HCT116 (cell line): Measurements from ENCODE around the gene NOS2. TPM values are rescaled to one million over a fixed set of nuclear protein-coding genes. Genes with fewer than 3 reads are reported as not detected.

Experiments
- ATAC-seq: fragments of 200-7000 bp; cut with Tn5 transposase; 2 replicates; pipeline ENCODE4 v1.9.1; 2020; ENCODE audit warnings: mild to moderate bottlenecking, moderate library complexity
- BruUV-seq: library from RNA; stranded (reverse); fragments of 400-500 nt; replicated peaks from 2 replicates; lab custom pipeline; 2021; lab: Mats Ljungman, UMichigan
- CTCF ChIA-PET: fragments of 300-600 bp; sonication (Branson Sonifier 250); formaldehyde crosslinking; loops from one replicate; lab custom pipeline; 2021; ENCODE audit warnings: antibody characterized with exemption; lab: Charles Lee
- POLR2A ChIA-PET: fragments of 300-600, 350-600 bp; sonication (Branson Sonifier 250); formaldehyde crosslinking; loops from one replicate; lab custom pipeline; 2021; ENCODE audit warnings: antibody characterized with exemption; lab: Charles Lee
- RAD21 ChIA-PET, 2 experiments: fragments of 300-600 bp; sonication (Branson Sonifier 250); formaldehyde crosslinking; loops; one replicate each; lab custom pipeline; 2023; ENCODE audit warnings: low total read pairs in 2 of 2; ENCODE audit not compliant: uncharacterized antibody in 2 of 2, unreplicated experiment in 2 of 2, low non-redundant PET in 1 of 2; lab: Charles Lee
- DNase-seq: peaks from one replicate; pipeline ENCODE4 v3.0.0-alpha.2; 2010; ENCODE audit warnings: low read depth, low spot score
- H2AFZ ChIP-seq: fragments of 200-600 bp; shearing (Covaris generic), sonication (generic); 2 replicates; pipeline ENCODE4 v1.6.1; 2017; ENCODE audit warnings: low read depth, mixed run types, mixed read lengths, antibody characterized with exemption, low read length; ENCODE audit not compliant: poor library complexity, severe bottlenecking
- H3K27ac ChIP-seq: 2 replicates; pipeline ENCODE4 v1.5.1; 2012; ENCODE audit warnings: low read depth, low read length
- H3K27me3 ChIP-seq: fragments of 200-600 bp; sonication (generic); 2 replicates; pipeline ENCODE4 v1.6.1; 2016; ENCODE audit warnings: mixed run types, low read length, mixed read lengths; ENCODE audit not compliant: insufficient read depth
- H3K36me3 ChIP-seq, 2 experiments: fragments of 200-500 bp in 1 of 2; fragments of 200-600 bp in 1 of 2; sonication (Bioruptor generic) in 1 of 2; sonication (generic) in 1 of 2; 2 replicates each; pipeline versions ENCODE4 v1.5.1 to v1.6.1; 2014 to 2016; ENCODE audit warnings: low read length in 2 of 2, inconsistent platforms in 1 of 2, mixed read lengths in 1 of 2, mixed run types in 1 of 2; ENCODE audit not compliant: insufficient read depth in 2 of 2, control insufficient read depth in 1 of 2
- H3K4me1 ChIP-seq, 2 experiments: fragments of 200-600 bp in 1 of 2; sonication (generic) in 1 of 2; 2 replicates each; pipeline versions ENCODE4 v1.5.1 to v1.6.1; 2012 to 2017; ENCODE audit warnings: low read length in 2 of 2, inconsistent platforms in 1 of 2, mild to moderate bottlenecking in 1 of 2, mixed read lengths in 1 of 2, mixed run types in 1 of 2, moderate library complexity in 1 of 2; ENCODE audit not compliant: insufficient read depth in 2 of 2, control insufficient read depth in 1 of 2
- H3K4me2 ChIP-seq: fragments of 200-600 bp; sonication (generic); 2 replicates; pipeline ENCODE4 v1.6.1; 2017; ENCODE audit warnings: mixed run types, low read length, mixed read lengths
- H3K4me3 ChIP-seq, 2 experiments: fragments of 200-600 bp in 1 of 2; sonication (generic) in 1 of 2; replicated peaks in 1 of 2; 2 replicates each; pipeline ENCODE4 v1.5.1; 2011 to 2016; ENCODE audit warnings: low read length in 2 of 2, control low read depth in 1 of 2, low read depth in 1 of 2, mild to moderate bottlenecking in 1 of 2, mixed read lengths in 1 of 2, mixed run types in 1 of 2
- H3K79me2 ChIP-seq: fragments of 200-600 bp; sonication (generic); 2 replicates; pipeline ENCODE4 v1.6.1; 2017; ENCODE audit warnings: mild to moderate bottlenecking, mixed run types, low read length, moderate library complexity, mixed read lengths; ENCODE audit not compliant: insufficient read depth
- H3K9ac ChIP-seq: fragments of 200-600 bp; sonication (generic); 2 replicates; pipeline ENCODE4 v1.6.1; 2016; ENCODE audit warnings: low read length, mixed read lengths
- H3K9me2 ChIP-seq: fragments of 200-600 bp; sonication (generic), shearing (Covaris generic); 2 replicates; pipeline ENCODE4 v1.6.1; 2017; ENCODE audit warnings: mixed run types, mild to moderate bottlenecking, moderate library complexity; ENCODE audit not compliant: insufficient read depth
- H3K9me3 ChIP-seq, 2 experiments: fragments of 200-500 bp in 1 of 2; fragments of 200-600 bp in 1 of 2; sonication (Bioruptor generic) in 1 of 2; sonication (generic) in 1 of 2; 2 replicates each; pipeline ENCODE4 v1.6.1; 2014 to 2017; ENCODE audit warnings: low read length in 2 of 2, mixed read lengths in 2 of 2, inconsistent platforms in 1 of 2, low read depth in 1 of 2, mild to moderate bottlenecking in 1 of 2, mixed run types in 1 of 2, moderate library complexity in 1 of 2; ENCODE audit not compliant: control insufficient read depth in 1 of 2, insufficient read depth in 1 of 2
- H4K20me1 ChIP-seq: fragments of 200-600 bp; sonication (generic), shearing (Covaris generic); 2 replicates; pipeline ENCODE4 v1.6.1; 2017; ENCODE audit warnings: mixed run types, mild to moderate bottlenecking, moderate library complexity; ENCODE audit not compliant: insufficient read depth
- ATF3 ChIP-seq: IDR thresholded peaks from 2 replicates; pipeline ENCODE4 v1.6.1; 2012
- CBX3 ChIP-seq: IDR thresholded peaks from 2 replicates; pipeline ENCODE4 v1.6.1; 2012; ENCODE audit warnings: low read depth
- MAX ChIP-seq: IDR thresholded peaks from 2 replicates; pipeline ENCODE4 v1.6.1; 2012
- POLR2AphosphoS5 ChIP-seq: IDR thresholded peaks from 2 replicates; pipeline ENCODE4 v1.6.1; 2011; ENCODE audit warnings: mild to moderate bottlenecking, low read depth, low read length, moderate library complexity
- SIN3A ChIP-seq: IDR thresholded peaks from 2 replicates; pipeline ENCODE4 v1.6.1; 2012; ENCODE audit warnings: low read depth
- SRF ChIP-seq: IDR thresholded peaks from 2 replicates; pipeline ENCODE4 v1.6.1; 2012; ENCODE audit warnings: low read depth
- TCF7L2 ChIP-seq: IDR thresholded peaks from 2 replicates; pipeline ENCODE4 v1.7.0; 2011; ENCODE audit warnings: borderline replicate concordance, inconsistent platforms; ENCODE audit not compliant: insufficient read depth, insufficient read length; ENCODE audit errors: extremely low read depth
- YY1 ChIP-seq: IDR thresholded peaks from 2 replicates; pipeline ENCODE4 v1.6.1; 2011; ENCODE audit warnings: low read length, low read depth, moderate library complexity, mild to moderate bottlenecking; ENCODE audit not compliant: insufficient replicate concordance; ENCODE audit errors: extremely low read depth
- intact Hi-C: fragments of 100-400 bp; cut with micrococcal nuclease; formaldehyde crosslinking; loops from 2 replicates; pipeline ENCODE4 v1.10.0; 2022
- total RNA-seq: library from RNA; stranded (reverse); gene quantifications from one replicate; pipeline ENCODE4 v1.2.1, GENCODE V29; 2021; ENCODE audit not compliant: unreplicated experiment

The NOS2 gene
- total RNA-seq, 1 experiment from 2014 or later, result 0.07 TPM

GRCh38 chr17:27819145-27819544 is 18.8 kb upstream of the NOS2 start:
- no peaks in the 10 kb centered on the region for H3K36me3 ChIP-seq

GRCh38 chr17:27818401-27819105 is 18.2 kb upstream of the NOS2 start:
- ChIA-PET POLR2A (no interaction called here), CTCF (no interaction called here), RAD21 (no interaction called here)
- Histone ChIP-seq H3K4me3 (no peak overlapping the region), H3K4me1 (peaks cover 0 to 5% of the 10 kb centered on the region in 2 experiments; a peak in 1 of 4 replicates), H3K9me3 (no peaks in the 10 kb centered on the region), H4K20me1 (no peaks in the 10 kb centered on the region), H3K36me3 (no peaks in the 10 kb centered on the region), H3K9me2 (no peaks in the 10 kb centered on the region), H2AFZ (no peak overlapping the region), H3K79me2 (no peaks in the 10 kb centered on the region), H3K27ac (no peak overlapping the region), H3K27me3 (no peaks in the 10 kb centered on the region), H3K9ac (no peak overlapping the region), H3K4me2 (no peak overlapping the region)
- no peak for TF ChIP-seq POLR2AphosphoS5
- TF ChIP-seq CBX3, result no peak
- no peak for TF ChIP-seq SIN3A
- TF ChIP-seq MAX, result no peak
- intact Hi-C loops, result no loop called here
- BruUV-seq, result no TSS peak
- no peak for DNase-seq
- no peak for ATAC-seq

More at GRCh38 chr17:27819145-27819544, 18.8 kb upstream of the NOS2 start:
- DNase-seq (no peak), ATAC-seq (no peak)
- Histone ChIP-seq H3K27me3 (no peaks in the 10 kb centered on the region), H3K9me3 (no peaks in the 10 kb centered on the region), H3K9me2 (no peaks in the 10 kb centered on the region), H3K4me3 (no peak overlapping the region), H4K20me1 (no peaks in the 10 kb centered on the region), H2AFZ (no peak overlapping the region), H3K79me2 (no peaks in the 10 kb centered on the region), H3K4me2 (no peak overlapping the region), H3K4me1 (peaks cover 0 to 5% of the 10 kb centered on the region in 2 experiments; a peak in 1 of 4 replicates), H3K27ac (no peak overlapping the region), H3K9ac (no peak overlapping the region)
- RAD21 ChIA-PET, result no interaction called here
- POLR2A ChIA-PET, result no interaction called here
- TF ChIP-seq POLR2AphosphoS5, result no peak
- no peak for TF ChIP-seq TCF7L2
- no peak for TF ChIP-seq YY1
- TF ChIP-seq ATF3, result no peak
- no peak for TF ChIP-seq MAX
- TF ChIP-seq CBX3, result no peak
- no peak for TF ChIP-seq SRF
- BruUV-seq, result no TSS peak
- intact Hi-C loops, result no loop called here
- CTCF ChIA-PET, result no interaction called here
